Measurements from ENCODE around the gene DAPK2.

DNA sequence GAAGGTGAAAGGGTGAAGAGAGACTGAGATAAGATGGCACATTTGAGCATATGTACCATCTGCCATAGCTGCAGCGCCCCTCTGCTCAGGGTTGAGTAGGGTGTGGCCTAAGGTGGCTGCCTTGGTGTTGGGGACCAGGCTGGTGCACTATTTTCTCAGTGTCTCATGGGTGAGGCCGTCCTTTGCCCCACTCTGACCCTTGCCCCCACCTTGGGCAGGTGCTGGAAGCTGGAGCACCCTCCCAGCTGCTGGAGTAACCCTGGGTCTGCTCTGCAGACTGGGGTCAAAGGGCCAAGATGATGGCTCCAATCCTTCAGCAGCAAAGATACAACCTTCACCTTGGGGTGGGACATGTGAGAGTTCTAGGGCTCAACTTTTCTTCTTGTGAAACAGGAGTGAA lies 69.2 kb downstream of the DAPK2 start:
- TF ChIP-seq, protein P1, sequence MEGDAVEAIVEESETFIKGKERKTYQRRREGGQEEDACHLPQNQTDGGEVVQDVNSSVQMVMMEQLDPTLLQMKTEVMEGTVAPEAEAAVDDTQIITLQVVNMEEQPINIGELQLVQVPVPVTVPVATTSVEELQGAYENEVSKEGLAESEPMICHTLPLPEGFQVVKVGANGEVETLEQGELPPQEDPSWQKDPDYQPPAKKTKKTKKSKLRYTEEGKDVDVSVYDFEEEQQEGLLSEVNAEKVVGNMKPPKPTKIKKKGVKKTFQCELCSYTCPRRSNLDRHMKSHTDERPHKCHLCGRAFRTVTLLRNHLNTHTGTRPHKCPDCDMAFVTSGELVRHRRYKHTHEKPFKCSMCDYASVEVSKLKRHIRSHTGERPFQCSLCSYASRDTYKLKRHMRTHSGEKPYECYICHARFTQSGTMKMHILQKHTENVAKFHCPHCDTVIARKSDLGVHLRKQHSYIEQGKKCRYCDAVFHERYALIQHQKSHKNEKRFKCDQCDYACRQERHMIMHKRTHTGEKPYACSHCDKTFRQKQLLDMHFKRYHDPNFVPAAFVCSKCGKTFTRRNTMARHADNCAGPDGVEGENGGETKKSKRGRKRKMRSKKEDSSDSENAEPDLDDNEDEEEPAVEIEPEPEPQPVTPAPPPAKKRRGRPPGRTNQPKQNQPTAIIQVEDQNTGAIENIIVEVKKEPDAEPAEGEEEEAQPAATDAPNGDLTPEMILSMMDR (IDR thresholded peaks at IDR 0.05): no peak
- no peak for TF ChIP-seq POLR2A (IDR thresholded peaks at IDR 0.05)
